GM12865 (cell line): ENCODE data around the gene IFIT1B.
A peak's percentile ranks its signal among the peaks of the same experiment; 100 is the strongest.

Experiments
- DNase-seq: peaks from one replicate; pipeline ENCODE4 v3.0.0; 2010; ENCODE audit warnings: low read depth
- H3K4me3 ChIP-seq: 2 replicates; pipeline ENCODE4 v1.5.1; 2011; ENCODE audit warnings: mild to moderate bottlenecking, low read depth, low read length, control low read depth
- TF ChIP-seq, protein P1 (sequence below): IDR thresholded peaks from 2 replicates; pipeline ENCODE4 v1.5.1; 2011; ENCODE audit warnings: low read length, control low read depth, low read depth, inconsistent platforms; ENCODE audit not compliant: insufficient read depth; ENCODE audit errors: missing control alignments

The IFIT1B gene

GRCh38 chr10:89348975-89349374, 28.9 kb upstream of the IFIT1B start:
- no peak overlapping the region for H3K4me3 ChIP-seq
- TF ChIP-seq, protein P1, sequence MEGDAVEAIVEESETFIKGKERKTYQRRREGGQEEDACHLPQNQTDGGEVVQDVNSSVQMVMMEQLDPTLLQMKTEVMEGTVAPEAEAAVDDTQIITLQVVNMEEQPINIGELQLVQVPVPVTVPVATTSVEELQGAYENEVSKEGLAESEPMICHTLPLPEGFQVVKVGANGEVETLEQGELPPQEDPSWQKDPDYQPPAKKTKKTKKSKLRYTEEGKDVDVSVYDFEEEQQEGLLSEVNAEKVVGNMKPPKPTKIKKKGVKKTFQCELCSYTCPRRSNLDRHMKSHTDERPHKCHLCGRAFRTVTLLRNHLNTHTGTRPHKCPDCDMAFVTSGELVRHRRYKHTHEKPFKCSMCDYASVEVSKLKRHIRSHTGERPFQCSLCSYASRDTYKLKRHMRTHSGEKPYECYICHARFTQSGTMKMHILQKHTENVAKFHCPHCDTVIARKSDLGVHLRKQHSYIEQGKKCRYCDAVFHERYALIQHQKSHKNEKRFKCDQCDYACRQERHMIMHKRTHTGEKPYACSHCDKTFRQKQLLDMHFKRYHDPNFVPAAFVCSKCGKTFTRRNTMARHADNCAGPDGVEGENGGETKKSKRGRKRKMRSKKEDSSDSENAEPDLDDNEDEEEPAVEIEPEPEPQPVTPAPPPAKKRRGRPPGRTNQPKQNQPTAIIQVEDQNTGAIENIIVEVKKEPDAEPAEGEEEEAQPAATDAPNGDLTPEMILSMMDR, result no peak
- DNase-seq, result no peak

GRCh38 chr10:89350631-89351315, 27.1 kb upstream of the IFIT1B start:
- peak; percentile 64 for DNase-seq
- H3K4me3 ChIP-seq, result peak overlapping the region; percentile 44

GRCh38 chr10:89351412-89351779, 26.5 kb upstream of the IFIT1B start:
- H3K4me3 ChIP-seq, result peak overlapping the region; percentile 44
- TF ChIP-seq, protein P1, result no peak
- DNase-seq, result peak; percentile 90

DNA sequence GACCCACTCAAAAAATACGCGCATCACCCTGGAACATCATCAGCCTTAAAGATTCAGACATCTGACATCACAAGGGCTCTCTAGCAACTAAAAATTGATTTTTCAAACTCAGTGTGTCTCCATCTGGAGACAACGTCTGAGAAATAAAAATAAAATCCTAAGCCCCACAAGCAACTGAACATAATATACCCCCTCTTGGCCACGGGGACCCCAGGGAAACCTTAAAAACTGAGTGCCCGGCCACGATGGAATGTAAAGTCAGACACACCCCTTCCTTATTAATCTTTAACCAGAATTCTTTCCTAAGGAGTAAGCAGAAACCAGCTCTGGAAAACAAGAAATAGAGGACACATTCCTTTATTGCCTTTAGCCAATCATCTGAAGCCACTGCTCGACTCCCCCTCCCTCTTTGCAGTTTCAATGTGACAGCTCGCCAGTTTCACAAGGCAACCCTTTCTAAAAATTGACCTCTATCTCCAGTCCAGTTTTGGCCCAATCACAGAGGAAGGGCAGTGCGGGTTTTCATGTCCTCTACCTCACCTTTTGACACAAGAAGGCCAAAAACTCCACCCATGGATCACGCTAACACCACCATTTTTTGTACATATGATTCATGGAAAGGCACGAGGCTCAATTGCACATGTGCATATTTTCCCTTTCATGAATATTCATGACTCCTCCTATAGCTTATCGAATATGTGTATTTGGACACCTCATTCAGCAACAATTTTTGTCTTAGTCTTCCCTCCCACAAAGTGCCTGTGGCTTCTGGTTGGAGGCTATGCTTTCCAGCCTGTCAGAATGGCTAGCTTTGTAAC, 25.9 kb upstream of the IFIT1B start:
- DNase-seq, result peak; percentile 88
- peak overlapping the region; percentile 10 for H3K4me3 ChIP-seq
- TF ChIP-seq, protein P1, result no peak

DNA sequence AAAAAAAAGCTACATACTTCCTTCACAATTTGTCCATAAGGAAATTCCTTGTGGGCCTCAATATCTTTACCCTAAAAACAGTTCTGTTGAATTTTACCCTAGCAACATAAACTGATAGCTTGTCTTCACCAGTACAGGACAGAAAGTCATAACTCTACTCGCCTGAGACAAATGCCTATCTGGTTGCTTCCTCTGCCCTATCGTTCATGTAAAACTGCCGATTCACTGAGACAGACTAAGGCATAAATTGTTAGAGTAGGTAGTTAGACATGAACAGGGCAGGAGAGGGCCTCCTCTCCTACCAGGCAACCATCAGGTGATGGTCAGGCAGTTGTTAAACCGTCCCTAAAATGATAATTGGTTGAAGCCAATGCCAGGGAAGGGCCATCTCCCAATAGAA, 25.1 kb upstream of the IFIT1B start:
- DNase-seq, result no peak
- H3K4me3 ChIP-seq, result no peak overlapping the region
- TF ChIP-seq, protein P1, result no peak

GRCh38 chr10:89355394-89355931, 22.4 kb upstream of the IFIT1B start:
- H3K4me3 ChIP-seq, result no peak overlapping the region
- TF ChIP-seq, protein P1, result no peak
- DNase-seq, result peak; percentile 43

GRCh38 chr10:89357096-89357495, 20.8 kb upstream of the IFIT1B start:
- TF ChIP-seq, protein P1, result no peak
- DNase-seq, result no peak
- no peak overlapping the region for H3K4me3 ChIP-seq
